ENCODE measurements around the gene SLC35F2.

Gene SLC35F2

GRCh38 chr11:107847184-107847583, 11.4 kb downstream of the SLC35F2 start:
- no peak overlapping the region for H3K4me3 ChIP-seq (replicated peaks; ENCODE audit: low read depth, low read length)
- DNase-seq (ENCODE audit: extremely low read depth, insufficient read length), result no peak
- H3K27me3 ChIP-seq (replicated peaks; ENCODE audit: control insufficient read depth, insufficient read depth, low read length), result no peaks in the 10 kb centered on the region
- TF ChIP-seq CTCF (IDR thresholded peaks at IDR 0.05; ENCODE audit: insufficient read depth, low read length, poor library complexity, severe bottlenecking), result no peak
- no peaks in the 10 kb centered on the region; the same call in 1 of the 2 replicates for H3K36me3 ChIP-seq (ENCODE audit: control insufficient read depth, insufficient read depth, low read length)

GRCh38 chr11:107844041-107844440, 14.5 kb downstream of the SLC35F2 start:
- Histone ChIP-seq H3K27me3 (replicated peaks; ENCODE audit: control insufficient read depth, insufficient read depth, low read length) (no peaks in the 10 kb centered on the region), H3K36me3 (ENCODE audit: control insufficient read depth, insufficient read depth, low read length) (no peaks in the 10 kb centered on the region; the same call in 1 of the 2 replicates), H3K4me3 (replicated peaks; ENCODE audit: low read depth, low read length) (no peak overlapping the region)
- TF ChIP-seq CTCF (IDR thresholded peaks at IDR 0.05; ENCODE audit: insufficient read depth, low read length, poor library complexity, severe bottlenecking), result no peak
- DNase-seq (ENCODE audit: extremely low read depth, insufficient read length), result no peak

GRCh38 chr11:107842412-107843100, 16.0 kb downstream of the SLC35F2 start:
- no peak for DNase-seq (ENCODE audit: extremely low read depth, insufficient read length)
- TF ChIP-seq CTCF (IDR thresholded peaks at IDR 0.05; ENCODE audit: insufficient read depth, low read length, poor library complexity, severe bottlenecking), result no peak
- Histone ChIP-seq H3K4me3 (replicated peaks; ENCODE audit: low read depth, low read length) (no peak overlapping the region), H3K27me3 (replicated peaks; ENCODE audit: control insufficient read depth, insufficient read depth, low read length) (no peaks in the 10 kb centered on the region), H3K36me3 (ENCODE audit: control insufficient read depth, insufficient read depth, low read length) (no peaks in the 10 kb centered on the region; the same call in 1 of the 2 replicates)

- no peak for DNase-seq (ENCODE audit: extremely low read depth, insufficient read length)
- Histone ChIP-seq H3K36me3 (ENCODE audit: control insufficient read depth, insufficient read depth, low read length) (no peaks in the 10 kb centered on the region; the same call in 1 of the 2 replicates), H3K27me3 (replicated peaks; ENCODE audit: control insufficient read depth, insufficient read depth, low read length) (no peaks in the 10 kb centered on the region), H3K4me3 (replicated peaks; ENCODE audit: low read depth, low read length) (peak overlapping the region; percentile 54)
- TF ChIP-seq CTCF (IDR thresholded peaks at IDR 0.05; ENCODE audit: insufficient read depth, low read length, poor library complexity, severe bottlenecking), result no peak
Measured at GRCh38 chr11:107840129-107840484, 18.5 kb downstream of the SLC35F2 start.

GRCh38 chr11:107836851-107837250, 21.7 kb downstream of the SLC35F2 start:
- TF ChIP-seq CTCF (IDR thresholded peaks at IDR 0.05; ENCODE audit: insufficient read depth, low read length, poor library complexity, severe bottlenecking), result no peak
- Histone ChIP-seq H3K4me3 (replicated peaks; ENCODE audit: low read depth, low read length) (no peak overlapping the region), H3K27me3 (replicated peaks; ENCODE audit: control insufficient read depth, insufficient read depth, low read length) (no peaks in the 10 kb centered on the region), H3K36me3 (ENCODE audit: control insufficient read depth, insufficient read depth, low read length) (no peaks in the 10 kb centered on the region; the same call in 1 of the 2 replicates)
- no peak for DNase-seq (ENCODE audit: extremely low read depth, insufficient read length)
